ENCODE measurements around the gene ZNF160.

Gene ZNF160

GRCh38 chr19:53103234-53104203, at the start of gene ZNF160:
Gene ZNF160, minus strand, starts transcription at chr19:53103422. Its CDS starts 17,146 bp downstream, at chr19:53086276.
- no peak for TF ChIP-seq CTCF (conservative IDR thresholded peaks at IDR 0.05; ENCODE audit: low read depth, low read length)
- peak within 1 kb of the TSS; percentile 96 for H3K4me3 ChIP-seq (ENCODE audit: low read depth, low read length)
- peak; percentile 98 for DNase-seq (ENCODE audit: low read depth)

GRCh38 chr19:53147645-53148044, 44.4 kb upstream of the ZNF160 start:
- TF ChIP-seq CTCF (conservative IDR thresholded peaks at IDR 0.05; ENCODE audit: low read depth, low read length), result no peak
- H3K4me3 ChIP-seq (ENCODE audit: low read depth, low read length), result no peak overlapping the region
- DNase-seq (ENCODE audit: low read depth), result no peak

GRCh38 chr19:53140351-53140750, 37.1 kb upstream of the ZNF160 start:
- no peak overlapping the region for H3K4me3 ChIP-seq (ENCODE audit: low read depth, low read length)
- no peak for DNase-seq (ENCODE audit: low read depth)
- no peak for TF ChIP-seq CTCF (conservative IDR thresholded peaks at IDR 0.05; ENCODE audit: low read depth, low read length)

- H3K4me3 ChIP-seq (ENCODE audit: low read depth, low read length), result no peak overlapping the region
- TF ChIP-seq CTCF (conservative IDR thresholded peaks at IDR 0.05; ENCODE audit: low read depth, low read length), result no peak
- no peak for DNase-seq (ENCODE audit: low read depth)
Observed at GRCh38 chr19:53136432-53136831, 33.2 kb upstream of the ZNF160 start.

GRCh38 chr19:53132141-53132991, 29.1 kb upstream of the ZNF160 start, which contains the start of gene ZNF415:
Gene ZNF415, minus strand, starts transcription at chr19:53132910. Its CDS starts 10,234 bp downstream, at chr19:53122676.
- TF ChIP-seq CTCF (conservative IDR thresholded peaks at IDR 0.05; ENCODE audit: low read depth, low read length), result no peak
- peak; percentile 80 for DNase-seq (ENCODE audit: low read depth)
- peak within 1 kb of the TSS; percentile 78 for H3K4me3 ChIP-seq (ENCODE audit: low read depth, low read length)

GRCh38 chr19:53131727-53132126, 28.5 kb upstream of the ZNF160 start:
- TF ChIP-seq CTCF (conservative IDR thresholded peaks at IDR 0.05; ENCODE audit: low read depth, low read length), result no peak
- DNase-seq (ENCODE audit: low read depth), result no peak
- peak overlapping the region; percentile 78 for H3K4me3 ChIP-seq (ENCODE audit: low read depth, low read length)

Data from choroid plexus epithelial cell (primary cell).